OCI-LY1 (cell line): ENCODE results near the gene NISCH.

ENCODE experiments used
- H2AFZ ChIP-seq: fragments of 200-600 bp; sonication (generic), shearing (Covaris generic); 2 replicates; pipeline ENCODE4 v1.6.0; 2014; ENCODE audit warnings: antibody characterized with exemption, mild to moderate bottlenecking, low read length
- H3F3A ChIP-seq: fragments of 200-600 bp; sonication (generic), shearing (Covaris generic); 2 replicates; pipeline ENCODE4 v1.6.0; 2014; ENCODE audit warnings: mild to moderate bottlenecking, antibody characterized with exemption, low read length, moderate library complexity; ENCODE audit not compliant: insufficient read depth
- H3K27ac ChIP-seq: fragments of 200-600 bp; sonication (generic); 2 replicates; pipeline ENCODE4 v1.5.1; 2014; ENCODE audit warnings: low read length, mixed run types, mild to moderate bottlenecking, low read depth; ENCODE audit not compliant: poor library complexity, severe bottlenecking
- H3K27me3 ChIP-seq: fragments of 200-600 bp; sonication (generic); 2 replicates; pipeline ENCODE4 v1.6.0; 2014; ENCODE audit warnings: antibody characterized with exemption, mild to moderate bottlenecking, low read length, moderate library complexity; ENCODE audit not compliant: insufficient read depth
- H3K36me3 ChIP-seq: fragments of 200-600 bp; sonication (generic); 2 replicates; pipeline ENCODE4 v1.6.1; 2014; ENCODE audit warnings: mild to moderate bottlenecking, antibody characterized with exemption, low read length, moderate library complexity, mixed read lengths; ENCODE audit not compliant: insufficient read depth
- H3K4me1 ChIP-seq: fragments of 200-600 bp; sonication (generic); 2 replicates; pipeline ENCODE4 v1.5.1; 2014; ENCODE audit warnings: mild to moderate bottlenecking, low read length, moderate library complexity; ENCODE audit not compliant: insufficient read depth, severe bottlenecking
- H3K4me2 ChIP-seq: fragments of 200-600 bp; sonication (generic), shearing (Covaris generic); 2 replicates; pipeline ENCODE4 v1.6.1; 2014; ENCODE audit warnings: low read length
- H3K4me3 ChIP-seq: fragments of 200-600 bp; sonication (generic); 2 replicates; pipeline ENCODE4 v1.5.1; 2014; ENCODE audit warnings: low read length, low read depth, mild to moderate bottlenecking, mixed read lengths; ENCODE audit not compliant: poor library complexity, severe bottlenecking
- H3K79me2 ChIP-seq: fragments of 200-600 bp; shearing (Covaris generic); 2 replicates; pipeline ENCODE4 v1.6.1; 2016; ENCODE audit warnings: mixed run types, low read length, mixed read lengths; ENCODE audit not compliant: insufficient read depth
- H3K9ac ChIP-seq: fragments of 200-600 bp; sonication (generic), shearing (Covaris generic); 2 replicates; pipeline ENCODE4 v1.6.1; 2014; ENCODE audit warnings: mild to moderate bottlenecking, low read length, mixed read lengths
- H3K9me2 ChIP-seq: fragments of 200-600 bp; sonication (generic), shearing (Covaris generic); 2 replicates; pipeline ENCODE4 v1.6.1; 2014; ENCODE audit warnings: low read depth, mild to moderate bottlenecking, low read length, mixed read lengths
- H3K9me3 ChIP-seq: fragments of 200-600 bp; shearing (Covaris generic); 2 replicates; pipeline ENCODE4 v1.6.1; 2014; ENCODE audit warnings: low read length, mixed read lengths
- H4K20me1 ChIP-seq: fragments of 200-600 bp; sonication (generic), shearing (Covaris generic); 2 replicates; pipeline ENCODE4 v1.6.0; 2016; ENCODE audit warnings: mild to moderate bottlenecking, low read length; ENCODE audit not compliant: insufficient read depth
- EZH2 ChIP-seq: fragments of 200-600 bp; sonication (generic), shearing (Covaris generic); IDR thresholded peaks from 2 replicates; pipeline ENCODE4 v1.8.0; 2017; ENCODE audit warnings: borderline replicate concordance, mixed run types, mild to moderate bottlenecking, antibody characterized with exemption, low read length, moderate library complexity, mixed read lengths
- TF ChIP-seq, protein P1 (sequence below): fragments of 200-600 bp; sonication (generic), shearing (Covaris generic); IDR thresholded peaks from 2 replicates; pipeline ENCODE4 v1.5.1; 2017; ENCODE audit warnings: mild to moderate bottlenecking, antibody characterized with exemption, low read length, moderate library complexity, mixed read lengths

NISCH gene

DNA sequence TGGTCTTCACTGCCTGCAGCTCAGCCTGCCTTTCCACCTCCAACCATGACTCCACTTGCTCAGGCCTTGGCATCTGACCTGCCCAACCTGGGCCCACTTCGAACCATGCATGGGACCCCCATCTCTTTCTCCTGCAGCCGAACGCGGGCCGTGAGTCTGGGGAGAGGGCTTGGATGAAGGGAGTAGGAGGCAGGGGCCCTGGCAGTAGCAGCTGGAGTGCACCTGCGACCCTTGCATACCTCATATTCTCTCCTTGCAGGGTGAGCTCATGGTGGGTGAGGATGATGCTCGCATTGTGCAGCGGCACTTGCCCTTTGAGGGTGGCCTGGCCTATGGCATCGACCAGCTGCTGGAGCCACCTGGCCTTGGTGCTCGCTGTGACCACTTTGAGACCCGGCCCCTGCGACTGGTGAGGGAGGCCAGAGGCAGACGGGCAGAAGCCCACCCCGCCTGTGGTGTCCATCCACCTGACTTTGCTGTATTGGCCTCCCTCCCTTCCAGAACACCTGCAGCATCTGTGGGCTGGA lies 64.8 kb downstream of the NISCH start:
- Histone ChIP-seq H4K20me1 (no peaks in the 10 kb centered on the region), H3K4me1 (no peaks in the 10 kb centered on the region), H3K4me3 (no peak overlapping the region), H3K4me2 (no peak overlapping the region), H3K27ac (no peak overlapping the region), H3F3A (no peaks in the 10 kb centered on the region), H3K27me3 (peaks cover 8% of the 10 kb centered on the region; the same call in 1 of the 2 replicates), H3K36me3 (peaks cover 18% of the 10 kb centered on the region), H2AFZ (no peak overlapping the region), H3K9ac (no peak overlapping the region), H3K9me3 (no peaks in the 10 kb centered on the region), H3K9me2 (no peaks in the 10 kb centered on the region), H3K79me2 (no peaks in the 10 kb centered on the region)
- TF ChIP-seq, protein P1, sequence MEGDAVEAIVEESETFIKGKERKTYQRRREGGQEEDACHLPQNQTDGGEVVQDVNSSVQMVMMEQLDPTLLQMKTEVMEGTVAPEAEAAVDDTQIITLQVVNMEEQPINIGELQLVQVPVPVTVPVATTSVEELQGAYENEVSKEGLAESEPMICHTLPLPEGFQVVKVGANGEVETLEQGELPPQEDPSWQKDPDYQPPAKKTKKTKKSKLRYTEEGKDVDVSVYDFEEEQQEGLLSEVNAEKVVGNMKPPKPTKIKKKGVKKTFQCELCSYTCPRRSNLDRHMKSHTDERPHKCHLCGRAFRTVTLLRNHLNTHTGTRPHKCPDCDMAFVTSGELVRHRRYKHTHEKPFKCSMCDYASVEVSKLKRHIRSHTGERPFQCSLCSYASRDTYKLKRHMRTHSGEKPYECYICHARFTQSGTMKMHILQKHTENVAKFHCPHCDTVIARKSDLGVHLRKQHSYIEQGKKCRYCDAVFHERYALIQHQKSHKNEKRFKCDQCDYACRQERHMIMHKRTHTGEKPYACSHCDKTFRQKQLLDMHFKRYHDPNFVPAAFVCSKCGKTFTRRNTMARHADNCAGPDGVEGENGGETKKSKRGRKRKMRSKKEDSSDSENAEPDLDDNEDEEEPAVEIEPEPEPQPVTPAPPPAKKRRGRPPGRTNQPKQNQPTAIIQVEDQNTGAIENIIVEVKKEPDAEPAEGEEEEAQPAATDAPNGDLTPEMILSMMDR = no peak

DNA sequence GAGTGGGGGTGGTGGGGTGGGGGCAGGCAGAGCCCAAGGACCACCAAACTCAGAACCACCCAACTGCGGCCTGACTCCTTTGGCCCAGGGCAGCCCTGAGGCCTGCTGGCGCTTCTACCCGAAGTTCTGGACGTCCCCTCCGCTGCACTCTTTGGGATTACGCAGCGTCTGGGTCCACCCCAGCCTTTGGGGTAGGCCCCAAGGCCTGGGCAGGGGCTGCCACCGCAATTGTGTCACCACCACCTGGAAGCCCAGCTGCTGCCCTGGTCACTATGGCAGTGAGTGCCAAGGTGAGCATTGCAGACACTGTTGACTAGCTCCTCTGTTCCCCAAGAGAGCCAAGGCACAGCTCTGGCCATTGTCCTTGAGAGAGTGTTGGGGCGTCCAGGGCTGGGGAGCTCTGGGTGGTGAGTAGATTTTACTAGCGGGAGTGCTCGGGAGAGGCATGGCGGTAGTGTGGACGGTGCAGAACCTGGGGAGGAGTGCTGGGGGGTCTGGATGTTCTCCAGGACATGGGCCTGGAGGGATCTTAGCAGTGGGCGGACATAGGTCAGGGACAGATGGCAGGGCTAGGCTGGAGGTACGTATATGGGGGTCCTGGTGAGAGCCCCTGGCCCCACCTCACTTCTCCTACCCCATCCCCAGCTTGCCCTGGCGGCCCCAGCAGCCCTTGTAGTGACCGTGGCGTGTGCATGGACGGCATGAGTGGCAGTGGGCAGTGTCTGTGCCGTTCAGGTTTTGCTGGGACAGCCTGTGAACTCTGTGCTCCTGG lies 65.5 kb downstream of the NISCH start:
- H3K27ac ChIP-seq = no peak overlapping the region
- no peaks in the 10 kb centered on the region for H3K9me2 ChIP-seq
- H3F3A ChIP-seq = no peaks in the 10 kb centered on the region
- no peaks in the 10 kb centered on the region for H3K4me1 ChIP-seq
- TF ChIP-seq EZH2 = no peak
- TF ChIP-seq, protein P1 = no peak
- H3K4me2 ChIP-seq = no peak overlapping the region
- H3K27me3 ChIP-seq = peaks cover 5% of the 10 kb centered on the region; the same call in 1 of the 2 replicates
- no peaks in the 10 kb centered on the region for H3K79me2 ChIP-seq
- no peak overlapping the region for H3K9ac ChIP-seq
- peaks cover 20% of the 10 kb centered on the region for H3K36me3 ChIP-seq
- no peak overlapping the region for H2AFZ ChIP-seq
- H4K20me1 ChIP-seq = no peaks in the 10 kb centered on the region
- H3K4me3 ChIP-seq = no peak overlapping the region
- H3K9me3 ChIP-seq = no peaks in the 10 kb centered on the region

DNA sequence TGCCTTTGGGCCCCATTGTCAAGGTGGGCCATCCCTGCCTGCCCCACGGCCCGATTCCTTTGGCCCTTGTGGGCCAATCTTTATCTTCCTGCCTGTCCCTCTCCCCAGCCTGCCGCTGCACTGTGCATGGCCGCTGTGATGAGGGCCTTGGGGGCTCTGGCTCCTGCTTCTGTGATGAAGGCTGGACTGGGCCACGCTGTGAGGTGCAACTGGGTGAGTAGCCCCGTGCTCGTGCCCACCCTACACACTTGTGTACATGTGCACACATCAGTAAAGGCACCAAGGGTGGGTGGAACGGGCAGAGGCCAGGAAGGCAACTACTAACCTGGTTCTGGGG lies 66.1 kb downstream of the NISCH start:
- H3K36me3 ChIP-seq = peaks cover 25% of the 10 kb centered on the region

More for the DNA sequence above, 66.1 kb downstream of the NISCH start:
- no peak overlapping the region for H2AFZ ChIP-seq
- H3K9me2 ChIP-seq = no peaks in the 10 kb centered on the region
- H3K9ac ChIP-seq = no peak overlapping the region
- H3K79me2 ChIP-seq = no peaks in the 10 kb centered on the region
- no peaks in the 10 kb centered on the region for H3K9me3 ChIP-seq
- no peaks in the 10 kb centered on the region; the same call in 1 of the 2 replicates for H3K27me3 ChIP-seq
- no peak overlapping the region for H3K27ac ChIP-seq
- no peaks in the 10 kb centered on the region for H4K20me1 ChIP-seq
- H3K4me3 ChIP-seq = no peak overlapping the region
- TF ChIP-seq, protein P1 = no peak
- no peak for TF ChIP-seq EZH2
- no peak overlapping the region for H3K4me2 ChIP-seq
- H3K4me1 ChIP-seq = no peaks in the 10 kb centered on the region
- no peaks in the 10 kb centered on the region for H3F3A ChIP-seq
